Stimulated activated CD4-positive, alpha-beta T cell treated with anti-CD3 and anti-CD28 coated beads, Interleukin-15, amount 100 ng/mL, for 24 hours (primary cell): Measurements from ENCODE around the gene ADAM12.
"Not testable (repeated sequence)": the region's sequence is repeated elsewhere in the genome, so short reads cannot be mapped to it uniquely, and the experiment has no call there.

Experiments
- DNase-seq: peaks from one replicate; pipeline ENCODE4 v3.0.0-alpha.2; 2020

The ADAM12 gene

DNA sequence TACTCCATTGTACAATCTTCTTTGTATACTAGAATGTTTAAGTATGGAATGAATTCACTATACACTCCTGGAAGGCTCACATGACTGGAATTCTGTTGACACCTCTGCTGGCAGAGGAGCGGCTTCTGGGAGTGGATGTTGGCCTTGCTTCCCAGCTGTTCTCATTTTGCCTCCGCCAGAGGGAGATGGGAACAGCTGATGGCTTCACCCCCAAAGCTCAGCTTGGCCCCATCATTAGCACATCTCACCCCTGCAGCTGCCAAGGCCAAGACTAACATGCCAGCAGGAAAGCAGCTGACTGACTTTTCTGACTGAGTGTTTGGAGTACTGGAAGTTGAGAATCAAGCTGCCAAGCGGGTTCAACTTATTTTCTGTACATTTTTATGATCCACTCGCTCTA is 15.1 kb downstream of the ADAM12 start:
- DNase-seq, result no peak

DNA sequence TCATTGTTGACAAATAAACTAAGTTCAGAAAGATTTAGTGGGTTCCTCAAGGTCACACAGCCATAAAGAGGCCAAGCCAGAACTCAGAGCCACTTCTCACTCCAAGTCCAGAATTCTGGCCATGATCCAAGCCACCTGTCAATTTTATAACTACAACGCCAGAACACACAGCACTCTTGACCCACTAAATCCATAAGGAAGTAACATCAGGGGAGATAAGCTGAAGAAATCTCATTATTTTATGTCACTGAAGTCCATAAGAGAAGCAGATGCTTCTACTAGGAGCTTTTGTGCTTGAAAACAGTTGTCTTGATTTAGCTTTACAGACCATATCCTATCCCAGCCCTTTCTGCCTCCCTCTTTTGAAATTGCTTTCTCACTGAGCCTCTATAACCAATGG is 15.9 kb downstream of the ADAM12 start:
- DNase-seq, result no peak

DNA sequence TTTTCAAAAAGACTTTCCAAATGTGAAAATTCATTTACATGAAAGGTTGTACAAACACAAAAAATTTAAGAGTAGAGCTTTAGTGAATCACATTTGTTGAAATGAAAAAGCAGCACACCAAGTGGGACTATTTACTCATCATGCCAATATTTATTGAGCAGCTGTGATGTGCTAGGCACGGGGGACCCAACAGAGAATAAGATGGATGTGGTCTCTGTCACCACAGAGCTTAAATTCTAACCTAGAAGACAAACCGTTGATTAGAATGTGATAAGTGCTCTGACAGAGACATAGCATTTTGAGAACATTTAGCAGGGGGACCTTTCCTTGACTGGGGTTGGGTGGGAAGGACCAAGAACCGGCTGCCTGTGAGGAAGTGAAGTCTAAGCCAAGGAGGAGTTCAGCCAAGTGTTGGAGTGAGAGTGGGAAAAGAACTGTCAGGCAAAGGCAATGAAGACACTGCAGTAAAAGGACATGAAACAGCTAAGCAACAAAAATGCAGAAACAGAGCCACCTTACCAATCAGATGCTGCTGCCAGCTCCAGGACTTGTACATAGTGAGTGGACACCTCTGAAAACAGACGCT is 19.1 kb downstream of the ADAM12 start:
- no peak for DNase-seq

DNA sequence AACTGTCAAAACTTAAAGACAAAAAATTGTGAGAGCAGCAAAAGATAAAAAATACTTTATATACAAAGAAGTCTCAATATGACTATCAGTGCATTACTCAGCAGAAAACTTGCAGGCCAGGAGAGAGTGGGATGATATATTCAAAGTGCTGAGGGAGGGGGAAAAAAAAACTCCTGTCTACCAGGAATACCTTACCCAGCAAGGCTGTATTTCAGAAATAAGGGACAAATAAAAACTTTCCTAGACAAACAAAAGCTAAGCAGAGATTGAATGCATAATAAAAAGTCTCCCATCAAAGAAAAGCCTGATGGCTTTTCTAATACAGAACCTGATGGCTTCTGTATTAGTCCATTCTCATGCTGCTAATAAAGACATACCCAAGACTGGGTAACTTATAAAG is 31.1 kb downstream of the ADAM12 start:
- DNase-seq, result no peak

DNA sequence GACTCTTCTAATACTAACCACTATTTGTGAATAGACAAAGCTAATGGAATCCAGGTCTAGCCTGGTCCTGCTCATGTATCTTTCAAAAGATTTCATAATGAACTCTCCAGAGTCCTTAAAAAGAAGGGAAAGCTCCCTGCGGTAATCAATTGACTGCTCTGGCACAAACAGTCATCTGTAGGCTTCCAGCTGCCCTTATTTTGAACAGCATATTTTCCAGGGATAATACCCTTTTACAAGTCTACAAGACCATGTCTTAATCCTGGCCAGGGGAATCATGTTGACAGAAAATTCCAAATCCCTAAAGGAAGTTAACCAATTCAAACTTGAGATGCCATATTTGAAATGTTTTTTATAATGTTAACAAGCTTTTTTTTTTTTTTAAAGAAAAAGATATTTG is 34.6 kb downstream of the ADAM12 start:
- DNase-seq, result no peak

DNA sequence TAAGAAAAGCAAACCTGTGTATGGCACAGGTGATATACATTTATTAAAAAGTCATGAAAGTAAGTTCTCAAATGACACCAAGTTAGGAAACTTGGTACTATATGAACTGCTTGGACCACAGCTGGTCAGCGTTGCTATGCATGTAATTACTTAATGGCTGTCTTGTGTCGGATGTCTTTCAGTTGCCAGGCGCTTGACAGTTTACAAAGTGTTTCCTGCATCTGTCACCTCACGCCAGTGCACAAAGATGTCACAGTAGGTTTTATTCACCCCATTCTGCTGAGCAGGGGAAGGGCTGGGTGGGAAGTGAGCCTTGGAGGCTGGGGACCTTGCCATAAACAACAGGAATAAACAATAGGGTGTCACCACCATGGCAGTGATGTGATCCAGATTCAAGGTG is 35.8 kb downstream of the ADAM12 start:
- no peak for DNase-seq

DNA sequence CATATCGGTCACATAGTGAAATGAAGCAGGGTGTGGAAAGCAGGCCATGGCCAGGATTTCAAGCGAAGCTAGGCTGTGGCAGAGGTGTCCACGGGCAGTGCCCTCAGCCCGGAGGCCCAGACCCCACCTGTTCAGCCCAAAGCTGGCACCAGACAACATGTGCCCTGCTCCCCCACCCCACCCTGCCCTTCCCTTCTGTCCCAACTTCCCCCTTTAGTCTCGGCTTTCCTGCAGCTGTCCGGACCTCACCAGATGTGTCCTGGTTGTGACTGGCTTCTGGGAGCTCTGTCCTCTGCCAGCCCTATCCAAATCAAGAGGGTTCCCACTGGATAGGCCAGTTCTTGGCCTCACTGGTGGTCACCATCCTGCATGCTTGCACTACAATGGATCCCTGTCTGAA is 37.3 kb downstream of the ADAM12 start:
- no peak for DNase-seq

DNA sequence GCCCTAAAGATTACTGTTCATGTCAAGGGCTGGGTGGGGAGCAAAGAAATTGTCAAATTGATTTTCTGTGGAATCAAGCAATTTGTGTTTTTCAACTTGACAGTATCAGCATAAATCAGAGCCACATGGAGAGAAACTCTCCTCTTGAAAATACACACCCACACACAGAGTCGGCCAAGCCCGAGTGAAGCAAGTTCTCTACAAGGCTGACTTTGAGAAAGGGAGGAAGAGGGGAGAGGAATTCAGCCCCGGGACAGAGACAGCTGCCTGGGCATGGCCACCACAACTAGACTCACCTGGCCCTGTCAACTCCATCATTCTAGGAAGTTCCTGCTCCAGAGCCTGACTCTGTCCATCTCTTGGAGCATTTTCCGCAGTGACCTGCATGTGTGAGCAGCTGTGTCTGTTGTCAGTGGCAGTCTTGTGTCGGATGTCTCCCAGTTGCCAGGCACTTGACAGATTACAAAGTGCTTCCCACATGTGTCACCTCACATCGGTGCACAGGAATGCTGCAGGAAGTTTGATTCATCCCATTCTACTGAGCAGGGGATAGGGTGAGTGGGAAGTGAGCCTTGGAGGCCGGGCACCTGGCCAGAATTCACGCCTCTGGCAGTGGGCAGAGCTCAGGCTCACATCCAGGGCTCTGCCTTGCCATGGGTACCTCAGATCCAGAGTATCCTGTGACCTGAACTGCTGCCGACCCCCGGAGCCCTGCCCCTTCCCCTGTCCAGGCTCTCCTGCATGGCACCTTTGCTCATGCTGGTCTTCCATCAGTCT is 37.9 kb downstream of the ADAM12 start:
- no peak for DNase-seq

DNA sequence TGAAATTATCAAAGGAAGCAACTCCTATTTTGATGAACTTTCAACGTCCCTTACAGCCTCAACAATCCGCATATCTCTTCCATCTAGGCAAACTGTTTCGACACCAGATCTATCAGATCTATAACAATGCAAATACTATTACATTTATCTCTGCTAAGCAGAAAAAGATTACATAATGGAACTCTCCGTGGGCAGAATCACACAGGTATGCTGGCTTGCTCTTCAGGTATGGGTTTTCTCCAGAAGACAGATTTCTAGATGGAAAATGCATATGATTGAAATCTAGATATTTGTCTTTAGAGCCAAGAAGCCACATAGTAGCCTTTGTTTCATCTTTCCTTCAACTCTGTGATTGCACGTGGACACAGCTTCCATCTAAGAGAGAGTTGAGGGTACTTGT is 38.6 kb downstream of the ADAM12 start:
- no peak for DNase-seq

DNA sequence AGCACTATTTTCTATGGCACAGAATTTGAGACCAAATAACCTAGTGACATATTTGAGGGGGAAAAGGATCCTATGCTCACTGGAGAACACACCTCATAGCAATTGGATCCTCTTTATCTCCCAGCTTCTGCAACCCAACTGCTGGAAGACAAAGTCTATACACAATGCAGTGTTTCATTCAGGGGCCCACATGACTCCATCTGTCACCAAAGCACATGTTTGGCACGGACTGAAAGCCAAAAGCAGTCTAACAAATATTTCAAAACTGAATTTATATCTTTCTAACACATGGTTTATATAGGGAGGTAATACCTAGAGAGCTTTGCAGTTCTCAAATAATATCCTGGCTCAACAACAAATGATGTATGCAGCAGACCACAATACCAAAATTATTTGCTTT is 39.2 kb downstream of the ADAM12 start:
- no peak for DNase-seq

DNA sequence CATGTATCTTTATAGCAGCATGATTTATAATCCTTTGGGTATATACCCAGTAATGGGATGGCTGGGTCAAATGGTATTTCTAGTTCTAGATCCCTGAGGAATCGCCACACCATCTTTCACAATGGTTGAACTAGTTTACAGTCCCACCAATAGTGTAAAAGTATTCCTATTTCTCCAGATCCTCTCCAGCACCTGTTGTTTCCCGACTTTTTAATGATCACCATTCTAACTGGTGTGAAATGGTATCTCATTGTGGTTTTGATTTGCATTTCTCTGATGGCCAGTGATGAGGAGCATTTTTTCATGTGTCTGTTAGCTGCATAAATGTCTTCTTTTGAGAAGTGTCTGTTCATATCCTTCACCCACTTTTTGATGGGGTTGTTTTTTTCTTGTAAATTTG is 44.8 kb downstream of the ADAM12 start:
- DNase-seq, result not testable (repeated sequence)

DNA sequence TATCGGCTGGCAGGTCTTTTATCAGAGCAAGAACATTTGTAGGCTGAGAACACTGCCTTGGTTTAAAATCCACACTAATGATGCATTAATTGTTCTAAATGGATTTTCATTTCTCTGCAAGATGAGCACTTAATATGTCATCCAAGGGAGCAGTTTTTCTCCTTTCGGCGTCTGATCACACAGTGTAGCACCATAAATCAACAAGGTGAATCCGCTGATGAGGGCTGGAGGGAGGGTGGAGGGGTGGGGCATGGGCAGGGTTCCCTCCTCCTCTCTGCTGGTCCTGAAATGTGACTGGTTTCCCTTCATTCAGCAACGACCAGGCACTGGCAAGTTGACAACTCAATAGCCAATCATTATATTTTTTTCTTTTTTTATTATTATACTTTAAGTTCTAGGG is 45.6 kb downstream of the ADAM12 start:
- no peak for DNase-seq

DNA sequence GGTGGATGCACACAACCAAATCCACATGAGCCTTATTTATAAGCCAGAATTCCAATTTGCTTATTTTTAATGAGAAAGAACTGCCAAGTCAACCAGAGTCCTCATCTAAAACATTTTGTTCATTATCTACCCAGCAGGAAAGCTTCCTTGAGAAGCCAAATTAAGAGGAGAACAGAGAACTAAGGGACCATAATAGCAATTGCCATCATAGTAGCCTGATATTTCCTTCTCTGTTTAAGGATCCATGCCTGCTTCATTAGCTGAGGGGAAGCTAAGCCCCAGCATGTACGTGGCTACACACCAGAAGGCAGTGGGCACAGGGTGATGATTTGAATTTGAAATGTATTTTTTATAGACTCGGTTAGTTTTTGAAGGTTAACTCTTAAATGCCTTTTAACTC is 46.8 kb downstream of the ADAM12 start:
- DNase-seq, result no peak

DNA sequence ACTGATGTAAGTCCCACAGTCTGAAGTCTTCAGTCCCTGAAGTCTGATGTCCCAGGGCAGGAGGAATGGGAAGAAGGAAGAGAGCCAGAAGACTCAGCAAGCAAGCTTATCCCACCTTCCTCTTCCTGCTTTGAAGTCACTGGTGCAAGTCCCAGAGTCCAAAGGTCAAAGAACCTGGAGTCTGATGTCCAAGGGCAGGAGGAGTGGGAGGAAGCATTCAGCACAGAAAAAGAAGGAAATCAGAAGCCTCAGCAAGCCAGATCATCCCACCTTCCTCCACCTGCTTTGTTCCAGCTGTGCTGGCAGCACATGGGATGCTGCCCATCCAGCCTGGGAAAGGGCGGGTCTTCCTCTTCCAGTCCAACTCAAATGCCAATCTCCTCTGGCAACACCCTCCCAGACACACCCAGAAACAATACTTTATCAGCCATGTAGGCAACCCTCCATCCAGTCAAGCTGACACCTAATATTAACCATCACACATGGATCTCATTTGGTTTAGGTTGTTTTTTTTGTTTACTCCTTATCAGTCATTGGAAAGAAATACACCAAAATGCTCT is 50.9 kb downstream of the ADAM12 start:
- no peak for DNase-seq

DNA sequence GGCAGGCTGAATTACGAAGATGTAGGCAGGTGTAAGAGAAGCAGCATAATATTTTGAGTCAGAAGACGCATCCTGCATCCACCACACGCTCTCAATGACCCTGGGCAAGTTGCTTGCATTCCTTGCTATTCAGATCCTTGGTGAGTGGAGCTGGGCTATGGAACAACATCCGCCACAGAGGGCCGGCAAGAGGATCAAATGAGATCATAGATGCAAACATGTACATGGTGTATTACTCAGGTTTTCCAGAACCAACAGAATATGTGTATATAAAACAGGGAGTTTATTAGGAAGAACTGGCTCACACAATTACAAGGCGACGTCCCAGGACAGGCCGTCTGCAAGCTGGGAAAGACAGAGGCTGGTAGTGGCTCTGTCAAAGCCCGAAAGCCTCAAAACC is 51.5 kb downstream of the ADAM12 start:
- DNase-seq, result no peak

DNA sequence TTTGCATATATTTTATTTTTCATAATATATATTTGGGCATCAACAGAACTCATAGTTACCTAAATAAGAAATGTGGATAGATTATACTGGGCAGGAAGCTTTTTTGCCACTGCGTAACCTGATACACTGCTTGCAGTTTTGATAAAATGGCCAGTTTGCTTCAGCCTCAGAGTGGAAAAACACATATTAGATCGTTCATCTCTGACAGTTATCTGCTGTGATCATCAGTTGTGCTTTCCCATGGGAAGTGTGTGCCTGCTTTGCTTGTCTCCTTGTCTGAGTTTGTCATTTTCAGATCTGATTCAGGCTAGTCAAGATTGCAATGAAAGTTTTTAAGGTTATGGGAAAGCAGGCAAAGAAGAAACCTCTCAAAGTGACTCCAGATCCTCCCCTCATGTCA is 54.0 kb downstream of the ADAM12 start:
- no peak for DNase-seq

DNA sequence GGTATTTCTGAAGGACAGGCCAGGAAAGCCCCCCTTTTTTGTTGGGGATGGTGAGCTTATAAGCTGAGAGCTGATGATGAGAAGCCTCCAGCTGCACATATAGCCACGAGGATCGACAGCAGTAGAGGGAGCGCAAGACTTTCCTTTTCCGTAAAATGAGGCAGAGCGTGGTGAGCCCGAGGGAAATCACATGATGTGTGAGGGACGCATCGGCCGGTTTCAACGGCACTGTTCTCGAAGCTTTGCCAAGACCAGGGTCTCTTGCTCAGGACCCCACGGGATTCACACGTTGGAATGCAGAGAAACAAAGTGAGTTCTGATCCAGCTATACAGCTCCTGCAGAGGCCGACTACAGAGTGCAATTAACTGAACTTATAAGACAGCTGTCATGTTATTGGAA is 55.7 kb downstream of the ADAM12 start:
- no peak for DNase-seq

DNA sequence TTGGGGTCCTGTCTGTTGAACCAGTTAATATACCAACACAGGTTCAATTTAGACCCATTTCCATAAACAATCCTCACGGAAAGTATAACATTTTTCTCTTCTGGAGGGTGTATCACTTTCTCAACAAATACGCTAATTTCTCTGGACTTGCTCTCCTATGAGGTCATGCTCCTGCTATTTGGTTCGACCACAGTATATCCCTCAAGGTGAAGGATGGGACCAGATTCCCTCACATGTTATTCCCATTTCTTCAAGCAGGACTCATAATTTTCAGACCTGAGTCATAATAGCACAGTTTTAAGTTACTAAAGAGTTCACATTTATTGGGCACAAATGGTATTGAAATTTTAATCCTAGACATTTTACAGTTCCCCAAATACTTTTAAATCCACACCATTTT is 57.2 kb downstream of the ADAM12 start:
- DNase-seq, result no peak

DNA sequence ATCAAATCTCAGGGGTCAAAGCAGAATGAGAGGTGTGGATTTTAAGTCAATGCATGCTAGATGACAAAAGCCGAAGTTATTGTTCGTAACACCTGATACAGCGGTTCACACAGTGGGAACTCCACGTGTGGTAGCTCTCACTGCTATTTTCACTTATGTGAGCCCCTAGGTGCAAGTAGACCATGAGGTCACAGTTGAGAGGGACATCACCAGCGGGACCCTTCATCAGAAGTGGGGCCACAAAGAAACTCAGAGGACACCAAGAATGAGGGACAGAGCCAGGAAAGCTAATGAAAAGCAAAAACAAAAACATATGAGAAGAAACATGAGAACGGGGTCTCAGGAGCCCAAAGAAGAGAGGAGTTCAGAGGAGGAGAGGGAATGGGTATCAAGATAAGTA is 63.5 kb downstream of the ADAM12 start:
- no peak for DNase-seq

DNA sequence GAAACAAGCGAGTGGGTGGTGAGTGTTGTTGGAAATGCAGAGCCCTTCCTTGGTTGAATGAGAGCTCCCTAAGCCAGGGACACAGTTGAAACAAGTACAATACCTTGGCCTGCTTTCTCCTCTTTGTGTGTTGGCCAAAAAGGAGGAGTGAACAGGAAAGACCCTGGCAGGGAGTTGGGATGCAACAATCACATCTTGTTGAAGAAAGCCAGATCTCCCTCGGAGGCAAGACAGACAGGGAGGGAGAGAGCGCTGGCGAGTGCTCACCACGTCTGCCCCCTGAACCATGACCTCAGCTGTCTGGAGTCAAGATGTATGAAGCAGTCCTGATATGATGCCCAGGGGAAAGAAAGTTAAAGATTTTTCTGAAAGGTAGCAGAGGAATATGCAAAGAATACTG is 66.8 kb downstream of the ADAM12 start:
- DNase-seq, result no peak

DNA sequence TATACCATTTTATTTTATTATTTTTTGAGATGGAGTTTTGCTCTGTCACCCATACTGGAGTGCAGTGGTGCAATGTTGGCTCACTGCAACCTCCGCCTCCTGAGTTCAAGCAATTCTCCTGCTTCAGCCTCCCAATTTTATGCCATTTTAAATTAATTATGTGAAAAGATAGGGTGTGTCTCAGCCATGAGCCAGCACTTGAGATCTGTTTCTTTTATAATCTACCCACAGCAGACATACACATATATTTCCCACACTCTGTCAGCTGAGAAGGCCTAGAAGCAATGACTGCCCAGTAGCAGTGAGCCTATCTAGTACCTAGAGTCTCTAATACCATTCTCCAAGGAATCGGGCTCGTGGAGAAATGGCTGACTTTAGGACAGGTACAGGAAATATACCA is 70.5 kb downstream of the ADAM12 start:
- no peak for DNase-seq

DNA sequence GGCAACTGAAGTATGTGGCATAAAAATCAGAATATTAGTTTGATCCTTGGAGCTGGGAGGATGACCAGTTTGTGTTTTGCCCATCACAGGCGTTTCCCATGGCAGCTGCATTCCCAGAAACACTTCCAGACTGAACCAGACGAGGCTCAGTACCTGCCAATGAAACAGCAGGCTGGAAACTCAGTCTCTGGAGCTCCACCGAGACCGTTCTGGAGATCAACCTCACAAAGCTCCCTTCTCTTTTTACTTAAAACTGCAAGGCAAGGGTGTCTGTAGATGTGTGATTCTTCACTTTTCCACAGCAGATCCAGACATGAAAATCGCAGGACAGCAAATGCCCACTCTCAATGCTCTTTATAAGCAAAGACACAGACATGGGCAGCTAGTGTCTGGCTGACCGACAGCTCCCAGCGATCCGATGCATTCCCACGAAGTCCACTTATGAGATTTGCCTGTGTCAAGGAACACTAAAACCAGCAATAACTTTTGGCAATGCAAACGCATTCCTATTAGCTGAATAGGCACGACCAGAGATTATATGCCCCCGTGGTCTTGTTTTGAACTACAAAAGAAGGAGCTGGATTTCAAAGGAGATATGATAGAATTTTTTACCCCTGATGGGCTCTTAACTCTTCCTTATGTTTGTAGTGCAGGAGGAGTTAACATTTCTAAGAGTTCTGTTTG is 72.6 kb downstream of the ADAM12 start:
- DNase-seq, result no peak

DNA sequence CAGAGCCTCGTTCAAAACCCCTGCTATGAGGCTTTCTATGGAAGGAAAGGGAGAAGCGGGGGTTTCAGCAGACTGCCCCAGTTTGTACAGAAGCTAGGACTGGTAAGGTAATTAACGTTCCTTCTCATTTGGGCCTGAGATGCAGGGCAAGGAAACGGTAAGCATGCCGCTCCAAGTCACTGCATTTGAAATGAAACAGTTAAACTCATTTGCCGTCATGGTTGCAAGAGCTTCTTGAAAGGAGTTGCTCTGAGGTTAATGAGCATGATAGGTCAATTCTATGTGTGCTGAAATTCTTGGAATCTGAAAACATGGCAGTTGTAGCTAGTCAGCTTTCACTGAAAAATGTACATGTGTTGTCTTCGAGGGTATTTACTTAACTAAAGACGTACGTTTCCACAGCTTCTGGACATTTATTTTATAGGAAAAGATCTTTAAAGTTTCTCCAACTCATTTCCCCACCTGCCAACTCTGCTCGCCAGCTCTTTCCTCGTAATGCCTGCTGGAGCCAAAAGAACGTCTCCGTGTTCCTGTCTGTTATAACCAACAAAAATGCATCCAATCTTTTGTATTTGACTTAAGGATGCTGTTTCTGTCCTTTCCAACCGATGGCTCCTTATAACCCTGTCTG is 73.3 kb downstream of the ADAM12 start:
- no peak for DNase-seq

DNA sequence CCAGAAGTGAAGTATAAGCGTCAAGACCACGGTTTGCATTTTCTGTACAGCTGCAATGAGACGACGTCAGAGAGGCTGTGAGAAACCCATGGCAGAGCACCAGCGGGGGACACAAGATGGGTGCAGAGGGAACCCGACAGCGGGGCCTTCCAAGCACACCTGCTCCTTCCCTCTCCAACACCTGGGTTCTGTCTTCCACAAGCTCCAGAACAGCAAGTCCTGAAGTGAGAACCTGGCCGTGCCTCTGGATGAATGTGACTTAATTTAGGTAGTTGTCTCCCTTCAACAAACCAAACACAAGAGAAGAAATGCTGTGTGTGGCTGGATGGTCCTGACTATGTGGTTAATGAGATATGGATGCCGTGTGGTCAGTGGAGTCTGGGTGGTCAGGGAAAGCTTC is 76.1 kb downstream of the ADAM12 start:
- DNase-seq, result no peak
